Mammary epithelial cell (primary cell): ENCODE measurements around the gene OR5K2.

Experiments
- EZH2 ChIP-seq: IDR thresholded peaks from 2 replicates; pipeline ENCODE4 v1.6.1; 2012; ENCODE audit warnings: low read length, inconsistent platforms, borderline replicate concordance
- TF ChIP-seq, protein P1 (sequence below), 2 donors: IDR thresholded peaks in 1 of 2; conservative IDR thresholded peaks in 1 of 2; 2 replicates each; pipeline ENCODE4 v1.5.1; 2011 to 2012; ENCODE audit warnings: inconsistent platforms in 2 of 2, low read length in 2 of 2, mild to moderate bottlenecking in 2 of 2, control low read depth in 1 of 2, low read depth in 1 of 2; ENCODE audit not compliant: insufficient read depth in 1 of 2; ENCODE audit errors: extremely low read depth in 1 of 2

DNA sequence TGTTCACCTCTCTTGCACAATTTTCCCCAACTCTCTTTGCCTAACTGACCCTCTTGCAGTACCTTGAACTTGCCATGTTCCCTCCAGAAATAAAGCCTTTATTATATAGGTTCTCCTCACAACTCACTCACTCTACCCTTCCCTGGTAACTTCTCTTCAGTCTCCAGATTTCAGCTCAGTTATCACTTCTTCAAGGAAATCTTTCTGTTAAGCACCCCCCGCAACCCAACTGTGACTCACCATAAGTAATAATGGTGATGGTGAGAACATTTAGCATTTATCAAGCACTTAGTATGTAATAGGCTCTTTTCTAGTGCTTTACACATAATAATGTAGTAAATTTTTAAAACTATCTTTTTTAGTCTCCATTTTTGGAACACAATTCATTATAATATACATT, 42.6 kb upstream of the OR5K2 start:
- TF ChIP-seq, protein P1, sequence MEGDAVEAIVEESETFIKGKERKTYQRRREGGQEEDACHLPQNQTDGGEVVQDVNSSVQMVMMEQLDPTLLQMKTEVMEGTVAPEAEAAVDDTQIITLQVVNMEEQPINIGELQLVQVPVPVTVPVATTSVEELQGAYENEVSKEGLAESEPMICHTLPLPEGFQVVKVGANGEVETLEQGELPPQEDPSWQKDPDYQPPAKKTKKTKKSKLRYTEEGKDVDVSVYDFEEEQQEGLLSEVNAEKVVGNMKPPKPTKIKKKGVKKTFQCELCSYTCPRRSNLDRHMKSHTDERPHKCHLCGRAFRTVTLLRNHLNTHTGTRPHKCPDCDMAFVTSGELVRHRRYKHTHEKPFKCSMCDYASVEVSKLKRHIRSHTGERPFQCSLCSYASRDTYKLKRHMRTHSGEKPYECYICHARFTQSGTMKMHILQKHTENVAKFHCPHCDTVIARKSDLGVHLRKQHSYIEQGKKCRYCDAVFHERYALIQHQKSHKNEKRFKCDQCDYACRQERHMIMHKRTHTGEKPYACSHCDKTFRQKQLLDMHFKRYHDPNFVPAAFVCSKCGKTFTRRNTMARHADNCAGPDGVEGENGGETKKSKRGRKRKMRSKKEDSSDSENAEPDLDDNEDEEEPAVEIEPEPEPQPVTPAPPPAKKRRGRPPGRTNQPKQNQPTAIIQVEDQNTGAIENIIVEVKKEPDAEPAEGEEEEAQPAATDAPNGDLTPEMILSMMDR (conservative IDR thresholded peaks at IDR 0.05 in 1 of 2, IDR thresholded peaks at IDR 0.05 in 1 of 2; ENCODE audit: extremely low read depth in 1 of 2, insufficient read depth in 1 of 2, low read depth in 1 of 2, low read length in 2 of 2), result no peak
- no peak for TF ChIP-seq EZH2
